GM19035 (cell line): ENCODE results near the gene STXBP6.
"Not testable (repeated sequence)": the region's sequence is repeated elsewhere in the genome, so short reads cannot be mapped to it uniquely, and the experiment has no call there.

Experiments
- ATAC-seq: cut with Tn5 transposase; IDR thresholded peaks from one replicate; pipeline ENCODE4 v1.9.1; 2021; ENCODE audit not compliant: unreplicated experiment

The STXBP6 gene

GRCh38 chr14:24990050-24990449, 59.9 kb downstream of the STXBP6 start:
- no peak for ATAC-seq

DNA sequence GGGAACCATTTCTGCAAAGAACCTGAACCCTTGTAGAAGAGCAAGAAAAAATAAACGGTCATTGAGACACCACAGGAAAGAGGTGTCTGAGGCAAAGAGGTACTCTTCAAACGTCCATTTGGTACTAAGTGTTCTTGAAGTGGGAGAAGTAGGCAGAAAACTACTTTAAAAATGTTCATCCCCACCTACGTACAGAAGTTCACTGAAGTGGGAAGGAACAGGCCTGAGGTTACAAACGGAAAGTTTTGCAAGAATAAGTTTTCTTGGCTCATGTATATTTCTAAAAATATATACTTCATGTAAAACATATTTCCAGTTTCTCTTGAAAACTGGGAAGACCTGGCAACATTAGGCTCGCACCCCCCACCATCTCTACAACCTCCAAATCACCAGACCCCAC, 61.2 kb downstream of the STXBP6 start:
- no peak for ATAC-seq

DNA sequence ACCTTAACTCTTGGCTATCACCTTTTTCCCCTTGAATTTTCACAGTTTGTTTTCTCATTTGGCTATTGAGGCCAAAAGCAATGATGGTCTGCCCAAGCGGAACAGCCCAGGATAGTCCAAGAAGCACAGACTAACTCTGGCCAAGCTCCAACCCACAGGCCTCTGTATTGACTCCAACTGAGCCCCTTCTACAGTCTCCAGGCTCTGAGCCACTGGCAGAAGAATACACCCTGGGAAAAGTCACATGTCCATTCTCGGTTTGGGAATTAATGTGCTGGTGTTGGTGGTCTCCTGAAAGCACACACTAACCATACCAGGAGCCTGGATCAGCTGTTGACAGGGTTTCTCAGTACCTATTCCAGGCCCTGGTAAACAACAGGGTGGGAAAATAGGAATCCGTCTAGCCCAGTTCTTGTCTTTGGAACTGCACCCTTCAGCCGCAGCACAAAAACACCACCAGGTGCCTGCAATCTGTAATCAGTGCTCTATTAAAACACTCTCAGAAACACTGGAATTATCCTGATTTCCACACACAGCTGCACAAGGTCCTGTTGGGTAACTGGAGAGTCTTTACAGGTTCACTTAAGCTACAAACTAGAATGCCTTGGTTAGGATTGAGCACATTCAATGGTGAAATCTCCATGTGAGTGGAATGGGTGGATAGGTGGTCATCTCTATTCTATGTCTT, 63.6 kb downstream of the STXBP6 start:
- no peak for ATAC-seq

DNA sequence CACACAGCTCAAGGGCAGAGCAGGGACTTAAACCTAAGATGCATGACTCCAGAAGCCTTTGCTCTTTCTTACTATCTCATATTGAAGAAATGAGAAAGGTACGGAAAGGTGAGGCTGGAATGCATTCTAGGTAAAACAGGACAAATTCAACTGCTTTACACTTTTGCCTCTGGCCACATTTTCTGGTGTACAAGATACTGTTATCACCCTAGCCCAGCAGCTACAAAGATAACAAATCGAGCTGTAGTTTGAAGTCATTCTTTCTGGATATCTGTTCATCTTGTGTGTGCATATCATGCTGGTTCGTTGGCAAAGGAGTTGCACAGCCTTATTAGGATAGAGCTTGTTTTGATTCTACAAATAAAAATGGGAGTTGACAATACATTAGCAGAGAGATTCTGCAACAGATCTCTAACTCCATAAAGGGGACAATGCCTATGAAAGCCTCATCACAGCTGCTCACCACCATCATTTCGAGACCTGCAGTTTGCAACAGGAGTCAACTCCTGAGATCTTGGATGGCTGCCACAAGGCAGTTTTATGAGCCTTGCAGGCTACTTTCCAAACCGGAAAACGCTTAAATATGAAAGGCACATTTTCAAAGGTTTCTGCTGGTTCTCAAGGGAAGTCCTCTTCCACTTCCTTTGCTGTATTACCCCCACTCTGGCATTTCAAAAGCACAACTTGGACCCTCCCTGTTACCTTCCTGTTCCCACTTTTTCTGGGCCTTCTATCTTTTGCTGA, 64.9 kb downstream of the STXBP6 start:
- no peak for ATAC-seq

- ATAC-seq = no peak
These were observed 67.3 kb downstream of the STXBP6 start for GRCh38 chr14:24982472-24983155.

DNA sequence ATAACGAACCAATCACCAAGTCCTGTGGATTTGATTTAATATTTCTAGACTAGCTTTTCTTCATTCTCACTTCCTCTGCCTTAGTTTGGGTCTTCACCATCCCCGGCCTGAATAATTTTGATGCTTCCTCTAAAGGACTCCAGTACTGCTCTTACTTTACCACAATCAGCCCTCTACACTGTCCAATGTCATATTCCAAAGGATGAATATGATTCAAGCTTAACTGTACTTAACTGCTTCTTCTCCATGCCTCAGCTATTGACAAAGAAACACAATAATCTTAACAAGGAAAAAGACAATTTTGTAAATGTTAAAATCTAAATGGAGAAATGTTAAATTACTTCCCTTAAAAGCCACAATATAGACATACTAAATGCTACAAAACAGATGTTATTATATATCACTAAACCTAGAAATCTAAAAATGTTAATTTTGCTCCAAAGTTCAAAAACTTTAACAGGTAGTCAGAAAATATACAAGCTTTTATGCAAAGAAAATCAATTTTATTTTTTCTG, 70.2 kb downstream of the STXBP6 start:
- ATAC-seq = no peak

GRCh38 chr14:24978862-24979724, 70.9 kb downstream of the STXBP6 start:
- peak; percentile 45 for ATAC-seq

- ATAC-seq = no peak
These were observed 73.3 kb downstream of the STXBP6 start for GRCh38 chr14:24976602-24977001.

DNA sequence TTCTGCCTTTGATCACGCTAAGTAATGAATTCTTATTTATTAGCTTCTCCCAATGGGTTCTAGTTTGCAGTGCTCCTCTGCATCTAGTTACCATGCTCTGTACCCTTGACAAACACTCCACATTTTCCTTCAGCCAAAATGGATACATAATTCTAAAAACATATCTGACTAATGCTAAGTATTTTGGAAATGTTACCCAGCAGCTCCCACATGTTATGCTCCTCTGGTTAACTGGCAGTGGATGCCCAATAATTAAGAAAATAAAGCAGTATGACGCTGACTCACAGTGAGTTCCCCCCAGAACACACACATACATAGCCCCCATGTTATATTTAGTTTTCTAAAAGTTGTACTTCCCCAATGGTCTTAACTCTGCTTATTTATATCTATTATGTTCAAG, 74.6 kb downstream of the STXBP6 start:
- no peak for ATAC-seq

- ATAC-seq = no peak
These were observed 75.2 kb downstream of the STXBP6 start for GRCh38 chr14:24974591-24975374.

DNA sequence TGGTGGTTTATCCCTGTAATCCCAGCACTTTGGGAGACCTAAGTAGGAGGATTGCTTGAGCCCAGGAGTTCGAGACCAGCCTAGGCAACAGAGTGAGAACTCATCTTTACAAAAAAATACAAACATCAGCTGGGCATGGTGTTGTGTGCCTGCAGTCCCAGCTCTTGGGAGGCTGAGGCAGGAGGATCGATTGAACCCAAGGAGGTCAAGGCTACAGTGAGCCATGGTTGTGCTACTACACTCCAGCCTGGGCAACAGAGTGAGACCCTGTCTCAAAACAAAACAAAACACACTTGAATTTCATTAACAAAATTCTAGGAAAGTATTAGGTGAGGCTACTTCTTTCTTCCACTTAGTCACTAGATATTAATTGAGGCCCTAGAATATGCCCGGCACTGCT, 77.1 kb downstream of the STXBP6 start:
- ATAC-seq = no peak

DNA sequence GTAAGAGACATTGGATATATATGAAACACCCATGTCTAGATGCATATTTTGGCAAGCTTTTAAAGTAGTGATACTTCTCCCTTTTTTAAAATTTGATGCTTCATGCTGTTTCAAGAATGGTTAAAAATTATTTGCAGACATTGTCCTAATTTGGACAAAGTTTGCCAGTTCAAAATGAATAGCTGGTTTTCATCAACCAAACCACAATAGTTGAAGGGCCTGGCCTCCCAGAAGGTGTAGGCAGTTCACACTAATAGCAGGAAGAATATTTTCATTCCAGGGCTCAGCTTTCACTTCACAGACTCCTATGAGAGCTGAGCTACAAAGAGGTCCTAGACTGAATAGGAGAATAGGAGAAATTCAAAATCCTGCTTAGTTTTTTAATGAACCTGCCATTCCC, 78.7 kb downstream of the STXBP6 start:
- no peak for ATAC-seq

- ATAC-seq = no peak
These were observed 83.4 kb downstream of the STXBP6 start for GRCh38 chr14:24966579-24966964.

DNA sequence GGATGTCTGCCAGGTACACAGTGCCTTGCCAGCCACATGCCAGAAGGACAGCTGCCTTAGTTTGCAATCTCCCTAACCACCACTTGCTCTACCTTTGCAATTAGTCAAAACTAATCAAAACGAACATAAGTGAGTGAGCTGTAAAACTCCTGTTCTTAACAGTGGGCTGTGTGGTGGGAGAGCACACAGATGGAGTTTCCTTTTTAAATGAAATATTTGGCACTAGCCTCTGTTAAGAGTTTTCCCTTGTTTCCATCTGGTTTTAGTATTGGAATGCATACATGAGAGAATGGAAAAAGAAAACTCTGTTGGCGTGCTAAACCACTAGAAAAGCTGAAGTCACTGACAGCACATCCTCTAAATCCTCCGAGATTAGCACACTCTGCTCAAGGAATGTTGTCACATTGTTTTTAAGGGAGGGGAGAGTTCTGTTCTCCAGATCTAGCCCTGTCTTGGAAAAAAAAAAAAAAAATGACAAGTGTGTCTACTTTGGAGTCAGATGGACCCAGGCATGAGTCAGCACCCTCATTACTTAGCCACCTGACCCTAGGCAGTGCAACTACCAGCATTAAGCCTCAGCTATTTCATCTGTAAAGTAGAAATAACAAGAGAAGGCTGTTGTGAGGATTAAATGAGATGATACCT, 83.9 kb downstream of the STXBP6 start:
- ATAC-seq = no peak

GRCh38 chr14:24965578-24965933, 84.4 kb downstream of the STXBP6 start:
- ATAC-seq = no peak

- no peak for ATAC-seq
These were observed 85.4 kb downstream of the STXBP6 start for GRCh38 chr14:24964591-24964990.

DNA sequence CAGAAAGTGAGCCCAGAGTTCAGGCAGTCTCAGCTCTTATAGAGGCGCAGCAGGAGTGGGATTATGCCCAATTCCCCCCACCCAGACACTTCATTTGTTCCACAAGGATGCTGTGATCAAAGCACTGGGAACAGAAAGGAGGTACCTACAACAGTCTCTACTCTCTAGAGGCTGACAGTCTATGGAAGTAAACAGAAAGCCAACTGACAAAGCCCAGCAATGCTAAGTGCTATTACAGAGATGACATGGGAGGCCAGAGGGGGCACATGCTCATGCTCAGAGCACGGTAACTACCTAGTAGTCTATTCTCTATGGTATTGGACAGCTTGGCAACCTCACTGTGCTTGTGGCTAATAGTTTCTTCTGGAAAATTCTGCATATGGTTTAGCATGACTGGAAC, 85.9 kb downstream of the STXBP6 start:
- ATAC-seq = no peak

GRCh38 chr14:24962118-24962517, 87.8 kb downstream of the STXBP6 start:
- not testable (repeated sequence) for ATAC-seq

GRCh38 chr14:24960816-24961215, 89.1 kb downstream of the STXBP6 start:
- ATAC-seq = no peak
